ENCODE results near the gene ARHGAP27. TPM values are rescaled to one million over a fixed set of nuclear protein-coding genes. Genes with fewer than 3 reads are reported as not detected.
"Not testable (repeated sequence)": the region's sequence is repeated elsewhere in the genome, so short reads cannot be mapped to it uniquely, and the experiment has no call there.

Gene ARHGAP27
- polyA plus RNA-seq, 1 donor: 10.0 TPM

DNA sequence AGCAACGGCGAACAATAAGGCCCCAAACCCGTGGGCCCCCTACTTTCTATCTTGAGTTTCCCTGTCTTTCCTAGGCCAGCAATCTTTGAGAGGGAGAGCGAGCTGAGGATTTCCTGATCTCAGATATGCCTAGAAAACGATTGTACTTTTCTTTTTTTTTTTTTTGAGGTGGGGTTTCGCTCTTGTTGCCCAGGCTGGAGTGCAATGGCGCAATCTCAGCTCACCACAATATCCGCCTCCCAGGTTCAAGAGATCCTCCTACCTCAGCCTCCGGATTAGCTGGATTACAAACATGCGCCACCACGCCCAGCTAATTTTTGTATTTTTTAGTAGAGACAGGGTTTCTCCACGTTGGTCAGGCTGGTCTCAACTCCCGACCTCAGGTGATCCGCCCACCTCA lies 15.0 kb upstream of the ARHGAP27 start:
- DNase-seq (ENCODE audit: low read depth): not testable (repeated sequence)

- DNase-seq (ENCODE audit: low read depth): not testable (repeated sequence)
These were observed 14.4 kb upstream of the ARHGAP27 start for GRCh38 chr17:45446872-45447625.

DNA sequence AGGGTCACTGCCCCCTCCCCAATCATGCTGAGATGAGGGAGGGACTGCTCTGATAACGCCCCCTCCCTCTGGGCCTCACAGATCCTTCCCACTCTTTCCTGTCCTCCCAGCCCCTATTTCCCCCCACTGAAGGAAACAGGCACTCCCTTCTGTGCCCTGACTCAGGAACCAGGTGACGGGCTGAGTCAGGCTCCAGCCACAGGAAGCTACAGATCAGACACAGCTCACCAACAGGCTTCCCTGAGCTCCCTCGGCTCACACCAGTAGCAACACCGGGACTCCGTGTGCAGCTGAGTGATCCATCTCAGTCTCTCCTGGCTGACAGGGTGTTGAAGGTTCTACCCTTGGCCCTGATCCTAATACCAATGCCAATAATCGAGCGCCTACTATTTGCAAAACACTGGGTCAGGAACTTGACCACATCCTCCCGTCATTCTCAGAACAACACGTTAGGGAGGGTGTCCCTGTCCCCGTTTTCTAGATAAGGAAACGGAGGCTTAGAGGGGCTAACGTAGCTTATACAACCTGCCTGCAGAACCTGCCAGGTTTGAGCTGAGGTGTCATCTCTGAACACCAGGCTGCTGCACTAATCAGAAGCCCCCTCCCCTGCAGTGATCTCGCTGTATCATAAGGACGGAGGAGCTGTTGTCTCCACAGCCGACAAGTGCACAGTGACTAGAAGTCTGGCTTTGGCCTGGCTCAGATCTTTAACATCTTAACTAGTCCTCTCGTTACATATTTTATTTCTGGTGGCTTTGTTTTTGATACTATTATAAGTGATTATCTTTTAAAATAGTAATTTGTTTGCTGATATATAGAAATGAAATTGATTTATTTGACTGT lies 13.5 kb upstream of the ARHGAP27 start:
- not testable (repeated sequence) for DNase-seq (ENCODE audit: low read depth)

DNA sequence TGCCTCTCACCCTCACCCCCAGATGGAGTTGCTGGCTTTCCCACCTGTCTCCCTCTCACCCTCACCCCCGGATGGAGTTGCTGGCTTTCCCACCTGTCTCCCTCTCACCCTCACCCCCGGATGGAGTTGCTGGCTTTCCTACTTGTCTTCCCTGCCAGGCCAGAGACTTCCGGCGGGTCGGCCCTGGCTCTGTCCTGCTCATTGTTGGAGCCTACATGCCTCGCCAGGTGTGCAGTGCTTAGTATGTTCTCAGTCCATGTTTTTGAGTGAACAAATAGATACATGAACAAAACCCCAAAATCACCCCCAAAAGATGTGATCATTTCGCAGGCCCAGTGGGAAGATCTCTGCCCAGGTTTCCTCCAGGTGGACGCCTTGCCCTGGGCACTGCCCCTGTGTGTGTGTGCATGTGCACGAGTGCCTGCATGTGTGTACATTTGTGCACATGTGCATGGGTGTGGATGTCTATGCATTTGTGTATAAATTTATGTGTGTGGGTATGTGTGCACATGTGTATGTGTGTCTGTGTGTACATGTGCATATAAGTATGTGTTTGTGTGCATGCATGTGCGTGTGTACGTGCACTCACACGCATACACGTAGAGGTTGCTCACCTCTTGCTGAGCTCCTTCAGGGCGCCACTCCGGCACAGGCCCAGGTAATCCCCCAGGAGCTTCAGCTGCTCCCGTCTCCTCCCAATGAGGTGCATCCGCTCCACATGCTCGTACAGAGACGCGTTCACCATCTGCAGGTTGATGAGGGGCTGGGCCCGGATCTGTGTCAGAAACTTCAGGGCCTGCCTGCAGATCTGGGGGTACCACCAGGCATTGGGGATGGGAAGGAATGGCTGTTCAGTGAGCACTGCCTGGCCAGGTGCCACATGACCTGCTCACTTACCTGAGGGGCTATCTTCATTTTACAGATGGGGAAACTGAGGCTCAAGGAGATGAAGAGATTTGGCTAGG lies 12.5 kb upstream of the ARHGAP27 start:
- DNase-seq (ENCODE audit: low read depth): not testable (repeated sequence)

GRCh38 chr17:45444301-45444700 lies 11.6 kb upstream of the ARHGAP27 start:
- DNase-seq (ENCODE audit: low read depth): not testable (repeated sequence)

DNA sequence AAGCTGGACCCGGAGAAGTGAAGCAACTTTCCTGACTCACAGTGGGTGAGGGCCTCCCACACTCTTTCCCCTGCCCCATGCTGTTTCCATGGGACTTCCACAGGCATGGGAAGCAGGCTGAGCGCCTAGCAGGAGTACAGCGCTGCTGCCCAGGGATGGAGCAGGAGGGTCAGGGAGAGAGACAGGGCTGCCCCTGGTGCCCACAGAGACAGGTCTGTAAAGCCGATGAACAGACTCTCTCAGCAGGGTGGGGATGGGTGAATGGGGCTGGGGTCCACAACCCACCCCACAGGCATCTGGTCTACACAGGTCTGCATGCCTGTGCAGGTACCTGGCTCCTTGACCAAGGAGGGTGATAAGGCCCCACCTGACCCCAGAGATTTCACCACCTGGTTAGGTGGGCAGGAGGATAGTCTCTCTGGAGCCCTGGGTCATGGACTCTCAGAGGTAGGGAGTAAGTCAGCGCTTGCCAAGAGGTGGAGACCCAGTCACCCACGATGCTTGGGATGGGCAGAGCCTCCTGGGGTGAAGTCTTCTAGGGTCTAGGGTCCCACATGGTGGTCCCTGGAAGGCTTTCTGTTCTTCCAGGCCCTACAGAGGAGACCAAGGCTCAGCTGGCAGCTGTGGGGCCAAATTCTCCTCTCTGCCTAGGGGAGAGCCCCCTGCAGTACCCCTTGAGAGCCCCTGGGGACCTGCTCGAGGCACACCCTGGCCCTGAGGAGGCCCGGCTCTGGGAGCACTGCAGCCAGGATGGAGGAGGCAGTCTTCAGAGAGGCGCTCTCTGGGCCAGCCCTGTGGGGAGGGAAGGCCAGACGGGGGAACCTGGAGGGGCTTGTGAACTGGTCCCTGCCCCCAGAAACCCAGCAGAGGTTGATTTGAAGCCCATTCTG lies 10.9 kb upstream of the ARHGAP27 start:
- DNase-seq (ENCODE audit: low read depth): not testable (repeated sequence)

DNA sequence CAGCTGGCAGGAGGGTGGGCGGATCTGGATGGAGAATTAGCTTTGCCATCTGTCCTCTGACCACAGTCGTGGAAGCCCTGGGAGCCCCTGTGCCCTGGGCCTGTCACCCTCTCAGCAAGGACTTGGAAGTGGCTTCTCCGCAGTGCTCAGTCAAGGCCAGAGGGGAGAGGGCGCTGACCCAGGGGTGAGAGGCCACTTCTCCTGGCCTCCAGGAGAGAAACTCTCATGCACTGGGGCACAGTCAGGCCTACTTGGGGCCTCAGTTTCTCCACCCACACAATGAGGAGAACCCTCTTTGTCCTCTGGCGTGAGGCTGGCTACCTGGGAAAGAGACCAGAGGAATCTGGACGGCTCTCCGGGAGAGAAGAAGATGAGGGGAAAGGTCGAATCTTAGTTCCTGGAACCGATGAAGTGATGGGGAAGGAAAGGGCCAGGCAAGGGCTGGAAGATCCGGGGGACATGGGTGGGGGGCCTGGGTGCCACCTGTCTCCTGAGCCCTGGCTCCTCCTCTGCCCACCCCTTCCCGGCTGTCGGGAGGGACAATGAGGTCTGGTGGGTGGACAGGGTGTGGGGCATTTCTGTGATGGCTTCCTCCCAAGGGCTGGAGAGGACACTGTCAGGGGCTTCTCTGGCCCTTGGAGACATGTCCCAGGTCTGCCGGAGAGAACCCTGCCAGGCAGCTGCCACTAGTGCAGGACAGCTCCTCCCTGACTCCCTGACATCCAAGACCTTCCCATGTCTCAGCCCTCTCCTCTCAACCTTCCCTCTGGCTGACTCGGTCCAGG lies 9.0 kb upstream of the ARHGAP27 start:
- DNase-seq (ENCODE audit: low read depth): no peak

- DNase-seq (ENCODE audit: low read depth): not testable (repeated sequence)
These were observed 8.3 kb upstream of the ARHGAP27 start for GRCh38 chr17:45440839-45441515.

- DNase-seq (ENCODE audit: low read depth): no peak
These were observed 7.6 kb upstream of the ARHGAP27 start for GRCh38 chr17:45440161-45440778.

GRCh38 chr17:45438931-45439610 lies 6.4 kb upstream of the ARHGAP27 start:
- DNase-seq (ENCODE audit: low read depth): no peak

GRCh38 chr17:45437465-45438283 lies 5.0 kb upstream of the ARHGAP27 start:
- no peak for DNase-seq (ENCODE audit: low read depth)

DNA sequence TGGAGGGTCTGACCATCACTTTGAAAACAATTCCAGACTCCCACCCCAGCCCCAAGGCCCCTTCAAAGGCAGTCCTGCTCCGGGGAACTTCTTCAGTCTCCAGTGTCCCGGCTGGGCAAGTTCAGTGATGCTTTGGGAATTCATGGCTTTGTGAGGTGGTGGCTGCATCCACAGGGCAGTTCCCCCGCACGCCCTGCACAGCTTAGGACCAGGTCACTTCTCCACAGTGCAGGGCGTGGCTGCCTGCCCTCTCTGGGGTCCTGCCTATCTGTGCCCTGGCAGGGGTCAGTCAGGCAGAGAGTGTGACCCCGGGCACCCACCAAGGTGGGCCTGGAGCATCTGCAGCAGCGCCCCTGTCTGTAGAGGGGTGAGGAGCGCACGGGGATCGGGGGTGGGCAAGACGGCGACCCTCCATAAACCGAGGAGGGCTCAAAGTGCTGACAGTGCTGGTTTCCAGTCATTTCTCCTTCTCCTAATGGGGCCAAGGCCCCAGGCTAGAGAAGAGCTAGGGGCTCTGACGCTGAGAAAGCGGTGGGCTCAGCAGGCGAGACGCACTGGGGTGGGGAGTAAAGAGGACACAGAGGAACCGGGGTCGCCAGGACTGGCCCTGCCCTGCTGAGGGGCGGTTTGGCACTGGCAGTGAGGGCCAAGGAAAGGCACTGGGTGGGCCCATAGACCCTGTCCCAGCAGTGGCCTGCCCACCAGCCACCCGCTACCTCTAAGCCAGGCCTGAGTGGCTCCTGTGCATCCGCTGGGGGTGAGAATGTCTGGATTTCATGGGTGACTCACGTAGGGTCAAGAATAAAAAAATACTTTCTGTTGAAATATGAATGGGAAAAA lies 4.2 kb upstream of the ARHGAP27 start:
- DNase-seq (ENCODE audit: low read depth): no peak

DNA sequence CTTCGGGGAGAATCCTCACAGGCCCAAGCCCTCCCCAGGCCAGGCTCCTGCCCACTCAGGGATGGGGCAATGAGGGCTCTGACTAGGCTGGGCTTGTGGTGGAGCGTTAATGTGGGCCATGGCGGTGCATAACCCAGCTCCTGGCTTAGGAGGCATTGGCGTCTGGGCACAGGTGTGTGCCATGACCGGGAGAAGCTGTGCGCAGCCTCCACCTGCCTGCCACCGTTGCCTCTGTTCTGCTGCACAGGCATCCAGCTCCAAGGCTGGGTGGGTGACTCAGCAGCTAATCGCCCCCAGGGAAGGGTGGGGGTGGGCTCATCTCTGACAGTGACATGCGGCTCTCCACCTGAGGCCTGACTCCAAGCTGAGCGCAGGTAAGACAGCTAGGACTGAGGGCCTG lies 3.5 kb upstream of the ARHGAP27 start:
- no peak for DNase-seq (ENCODE audit: low read depth)

GRCh38 chr17:45435481-45435880 lies 2.8 kb upstream of the ARHGAP27 start:
- DNase-seq (ENCODE audit: low read depth): no peak

GRCh38 chr17:45433159-45433535 lies 477 bp upstream of the ARHGAP27 start:
- no peak for DNase-seq (ENCODE audit: low read depth)

Measured in forelimb muscle (tissue), 1 donor.